SK-N-SH treated with all-trans-retinoic acid at 6 μM for 48 hours (cell line): ENCODE results near the gene RPS24.

Source experiments
- ATAC-seq: fragments of 200-7000 bp; cut with Tn5 transposase; 3 replicates; pipeline ENCODE4 v1.9.1; 2020; ENCODE audit warnings: mild to moderate bottlenecking, moderate library complexity
- ARNTL ChIP-seq: fragments of 450-650 bp; formaldehyde crosslinking; IDR thresholded peaks from 2 replicates; pipeline ENCODE4 v1.5.0; 2020; ENCODE audit warnings: low read depth, mild to moderate bottlenecking, moderate library complexity, borderline replicate concordance
- BACH2 ChIP-seq: fragments of 250-450 bp; sonication (Bioruptor Pico); IDR thresholded peaks from 2 replicates; pipeline ENCODE4 v1.9.0; 2021; ENCODE audit warnings: mild to moderate bottlenecking, borderline replicate concordance
- CSDC2 ChIP-seq: fragments of 250-450 bp; sonication (Bioruptor Pico); IDR thresholded peaks from 2 replicates; pipeline ENCODE4 v1.5.0; 2020; ENCODE audit warnings: mild to moderate bottlenecking, moderate library complexity
- CSRNP3 ChIP-seq: fragments of 250-450 bp; sonication (Bioruptor Pico); IDR thresholded peaks from 2 replicates; pipeline ENCODE4 v1.5.1; 2021; ENCODE audit warnings: mild to moderate bottlenecking, moderate library complexity
- ESRRG ChIP-seq: fragments of 250-450 bp; sonication (Bioruptor Pico); IDR thresholded peaks from 2 replicates; pipeline ENCODE4 v1.6.1; 2021; ENCODE audit warnings: mild to moderate bottlenecking
- GLIS3 ChIP-seq: fragments of 250-450 bp; sonication (Bioruptor Pico); IDR thresholded peaks from 2 replicates; pipeline ENCODE4 v1.5.0; 2020; ENCODE audit warnings: mild to moderate bottlenecking, moderate library complexity
- ISL1 ChIP-seq: fragments of 250-450 bp; sonication (Bioruptor Pico); IDR thresholded peaks from 2 replicates; pipeline ENCODE4 v2.1.2; 2022; ENCODE audit warnings: mild to moderate bottlenecking, moderate library complexity
- OSR1 ChIP-seq: fragments of 250-450 bp; sonication (Bioruptor Pico); IDR thresholded peaks from 2 replicates; pipeline ENCODE4 v1.8.0; 2022; ENCODE audit warnings: moderate library complexity, mild to moderate bottlenecking, inconsistent platforms
- PPARA ChIP-seq: fragments of 250-450 bp; sonication (Bioruptor Pico); IDR thresholded peaks from 2 replicates; pipeline ENCODE4 v1.5.0; 2020; ENCODE audit warnings: mild to moderate bottlenecking, borderline replicate concordance
- RARB ChIP-seq: fragments of 250-450 bp; sonication (Bioruptor Pico); IDR thresholded peaks from 2 replicates; pipeline ENCODE4 v1.8.0; 2021; ENCODE audit warnings: mild to moderate bottlenecking, moderate library complexity
- SNAI2 ChIP-seq: fragments of 250-450 bp; sonication (Bioruptor Pico); IDR thresholded peaks from 2 replicates; pipeline ENCODE4 v1.5.0; 2020; ENCODE audit warnings: mild to moderate bottlenecking, moderate library complexity
- TCF4 ChIP-seq: fragments of 250-450 bp; sonication (Bioruptor Pico); IDR thresholded peaks from 2 replicates; pipeline ENCODE4 v1.8.0; 2021; ENCODE audit warnings: mild to moderate bottlenecking, moderate library complexity, borderline replicate concordance
- TOX ChIP-seq: fragments of 250-450 bp; sonication (Bioruptor Pico); IDR thresholded peaks from 2 replicates; pipeline ENCODE4 v1.8.0; 2021; ENCODE audit warnings: mild to moderate bottlenecking, moderate library complexity, borderline replicate concordance
- ZC3H10 ChIP-seq: fragments of 250-450 bp; sonication (Bioruptor Pico); IDR thresholded peaks from 2 replicates; pipeline ENCODE4 v1.5.1; 2021; ENCODE audit warnings: mild to moderate bottlenecking, moderate library complexity
- ZFP30 ChIP-seq: fragments of 450-650 bp; formaldehyde crosslinking; IDR thresholded peaks from 2 replicates; pipeline ENCODE4 v1.5.0; 2022; ENCODE audit warnings: mild to moderate bottlenecking, moderate library complexity
- ZNF70 ChIP-seq: fragments of 450-650 bp; formaldehyde crosslinking; IDR thresholded peaks from 2 replicates; pipeline ENCODE4 v1.5.0; 2020; ENCODE audit warnings: mild to moderate bottlenecking, moderate library complexity
- ZNF8 ChIP-seq: fragments of 450-650 bp; formaldehyde crosslinking; IDR thresholded peaks from 2 replicates; pipeline ENCODE4 v1.5.0; 2020; ENCODE audit warnings: mild to moderate bottlenecking, moderate library complexity
- TF ChIP-seq, protein P1 (sequence below): fragments of 250-450 bp; sonication (Bioruptor Pico); IDR thresholded peaks from 2 replicates; pipeline ENCODE4 v1.5.1; 2020; ENCODE audit warnings: low read depth, mild to moderate bottlenecking, moderate library complexity
- TF ChIP-seq, protein P2 (sequence below): fragments of 250-450 bp; sonication (Bioruptor Pico); IDR thresholded peaks from 2 replicates; pipeline ENCODE4 v1.5.0; 2020; ENCODE audit warnings: mild to moderate bottlenecking, moderate library complexity

The RPS24 gene

GRCh38 chr10:78058562-78058961, 24.9 kb downstream of the RPS24 start:
- ATAC-seq: no peak
- TF ChIP-seq PPARA (CRISPR knock-in tag) (no peak), ZNF8 (CRISPR knock-in tag) (no peak), ZNF70 (CRISPR knock-in tag) (no peak), SNAI2 (CRISPR knock-in tag) (no peak)
- TF ChIP-seq, protein P1, sequence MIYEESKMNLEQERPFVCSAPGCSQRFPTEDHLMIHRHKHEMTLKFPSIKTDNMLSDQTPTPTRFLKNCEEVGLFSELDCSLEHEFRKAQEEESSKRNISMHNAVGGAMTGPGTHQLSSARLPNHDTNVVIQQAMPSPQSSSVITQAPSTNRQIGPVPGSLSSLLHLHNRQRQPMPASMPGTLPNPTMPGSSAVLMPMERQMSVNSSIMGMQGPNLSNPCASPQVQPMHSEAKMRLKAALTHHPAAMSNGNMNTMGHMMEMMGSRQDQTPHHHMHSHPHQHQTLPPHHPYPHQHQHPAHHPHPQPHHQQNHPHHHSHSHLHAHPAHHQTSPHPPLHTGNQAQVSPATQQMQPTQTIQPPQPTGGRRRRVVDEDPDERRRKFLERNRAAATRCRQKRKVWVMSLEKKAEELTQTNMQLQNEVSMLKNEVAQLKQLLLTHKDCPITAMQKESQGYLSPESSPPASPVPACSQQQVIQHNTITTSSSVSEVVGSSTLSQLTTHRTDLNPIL: no peak

GRCh38 chr10:78059906-78060702, 26.4 kb downstream of the RPS24 start:
- TF ChIP-seq BACH2 (CRISPR knock-in tag) (no peak), TCF4 (no peak), ZNF8 (CRISPR knock-in tag) (no peak), ZC3H10 (no peak), PPARA (CRISPR knock-in tag) (no peak), RARB (CRISPR knock-in tag) (no peak), ISL1 (no peak), GLIS3 (CRISPR knock-in tag) (no peak), ARNTL (no peak), TOX (CRISPR knock-in tag) (no peak), OSR1 (no peak), CSDC2 (no peak), ZFP30 (CRISPR knock-in tag) (no peak), CSRNP3 (CRISPR knock-in tag) (no peak), ESRRG (CRISPR knock-in tag) (no peak)
- TF ChIP-seq, protein P2, sequence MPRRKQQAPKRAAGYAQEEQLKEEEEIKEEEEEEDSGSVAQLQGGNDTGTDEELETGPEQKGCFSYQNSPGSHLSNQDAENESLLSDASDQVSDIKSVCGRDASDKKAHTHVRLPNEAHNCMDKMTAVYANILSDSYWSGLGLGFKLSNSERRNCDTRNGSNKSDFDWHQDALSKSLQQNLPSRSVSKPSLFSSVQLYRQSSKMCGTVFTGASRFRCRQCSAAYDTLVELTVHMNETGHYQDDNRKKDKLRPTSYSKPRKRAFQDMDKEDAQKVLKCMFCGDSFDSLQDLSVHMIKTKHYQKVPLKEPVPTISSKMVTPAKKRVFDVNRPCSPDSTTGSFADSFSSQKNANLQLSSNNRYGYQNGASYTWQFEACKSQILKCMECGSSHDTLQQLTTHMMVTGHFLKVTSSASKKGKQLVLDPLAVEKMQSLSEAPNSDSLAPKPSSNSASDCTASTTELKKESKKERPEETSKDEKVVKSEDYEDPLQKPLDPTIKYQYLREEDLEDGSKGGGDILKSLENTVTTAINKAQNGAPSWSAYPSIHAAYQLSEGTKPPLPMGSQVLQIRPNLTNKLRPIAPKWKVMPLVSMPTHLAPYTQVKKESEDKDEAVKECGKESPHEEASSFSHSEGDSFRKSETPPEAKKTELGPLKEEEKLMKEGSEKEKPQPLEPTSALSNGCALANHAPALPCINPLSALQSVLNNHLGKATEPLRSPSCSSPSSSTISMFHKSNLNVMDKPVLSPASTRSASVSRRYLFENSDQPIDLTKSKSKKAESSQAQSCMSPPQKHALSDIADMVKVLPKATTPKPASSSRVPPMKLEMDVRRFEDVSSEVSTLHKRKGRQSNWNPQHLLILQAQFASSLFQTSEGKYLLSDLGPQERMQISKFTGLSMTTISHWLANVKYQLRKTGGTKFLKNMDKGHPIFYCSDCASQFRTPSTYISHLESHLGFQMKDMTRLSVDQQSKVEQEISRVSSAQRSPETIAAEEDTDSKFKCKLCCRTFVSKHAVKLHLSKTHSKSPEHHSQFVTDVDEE (CRISPR knock-in tag): no peak
- ATAC-seq: no peak

DNA sequence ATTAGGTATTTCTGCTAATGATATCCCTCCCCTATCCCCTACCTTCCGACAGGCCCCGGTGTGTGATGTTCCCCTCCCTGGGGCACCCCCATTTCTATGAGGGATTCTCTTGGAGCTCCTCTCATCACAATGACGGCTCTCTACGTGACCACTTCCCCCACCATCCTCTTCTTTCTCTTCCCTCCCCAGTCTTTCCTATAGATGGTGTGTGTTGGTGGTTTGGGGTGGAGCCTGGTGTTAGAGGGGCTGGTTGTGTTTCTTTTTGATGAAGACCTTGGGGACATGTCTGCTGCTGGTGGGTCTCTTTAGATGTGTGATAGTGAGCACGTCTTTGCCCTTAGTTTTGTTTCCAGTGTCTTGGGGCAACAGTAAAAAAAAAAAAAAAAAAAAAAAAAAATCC, 28.6 kb downstream of the RPS24 start:
- no peak for ATAC-seq
- TF ChIP-seq OSR1 (no peak), PPARA (CRISPR knock-in tag) (no peak), ESRRG (CRISPR knock-in tag) (no peak), ZNF8 (CRISPR knock-in tag) (no peak)
- TF ChIP-seq, protein P1: no peak
- TF ChIP-seq, protein P2 (CRISPR knock-in tag): no peak
